ENCODE measurements around the gene KRT7. TPM values are rescaled to one million over a fixed set of nuclear protein-coding genes. Genes with fewer than 3 reads are reported as not detected.

The KRT7 gene
- total and polyA plus RNA-seq, 3 experiments from 2014 or later, result 3.2 to 5.6 TPM; not detected in 1

- no peak overlapping the region for H3K4me3 ChIP-seq (ENCODE audit: low read length)
- peaks cover 3% of the 10 kb centered on the region for H3K27me3 ChIP-seq (ENCODE audit: insufficient read depth, low read length, poor library complexity, severe bottlenecking)
- Mint-ChIP-seq H3K27me3 (peaks cover 17 to 45% of the 10 kb centered on the region in 2 donors), H3K4me3 (no peak overlapping the region), H3K4me1 (peaks cover 11 to 29% (median 13%) of the 10 kb centered on the region in 3 donors), H3K9me3 (no peaks in the 10 kb centered on the region), H3K36me3 (no peaks in the 10 kb centered on the region), H3K27ac (peak overlapping the region in 2 of 8 donors; percentile 25 to 59)
- POLR2A ChIA-PET, result no interaction called here
- no peaks in the 10 kb centered on the region for H3K36me3 ChIP-seq (ENCODE audit: insufficient read depth, low read length)
- DNase-seq, result no peak
- peaks cover 14% of the 10 kb centered on the region for H3K4me1 ChIP-seq (ENCODE audit: insufficient read depth, low read length)
- no peak overlapping the region for H3K27ac ChIP-seq (ENCODE audit: low read depth, low read length)
- no peaks in the 10 kb centered on the region for H3K9me3 ChIP-seq (ENCODE audit: low read length)
- CTCF ChIA-PET, result no interaction called here
Observed at GRCh38 chr12:52245962-52246569, 13.0 kb downstream of the KRT7 start.

DNA sequence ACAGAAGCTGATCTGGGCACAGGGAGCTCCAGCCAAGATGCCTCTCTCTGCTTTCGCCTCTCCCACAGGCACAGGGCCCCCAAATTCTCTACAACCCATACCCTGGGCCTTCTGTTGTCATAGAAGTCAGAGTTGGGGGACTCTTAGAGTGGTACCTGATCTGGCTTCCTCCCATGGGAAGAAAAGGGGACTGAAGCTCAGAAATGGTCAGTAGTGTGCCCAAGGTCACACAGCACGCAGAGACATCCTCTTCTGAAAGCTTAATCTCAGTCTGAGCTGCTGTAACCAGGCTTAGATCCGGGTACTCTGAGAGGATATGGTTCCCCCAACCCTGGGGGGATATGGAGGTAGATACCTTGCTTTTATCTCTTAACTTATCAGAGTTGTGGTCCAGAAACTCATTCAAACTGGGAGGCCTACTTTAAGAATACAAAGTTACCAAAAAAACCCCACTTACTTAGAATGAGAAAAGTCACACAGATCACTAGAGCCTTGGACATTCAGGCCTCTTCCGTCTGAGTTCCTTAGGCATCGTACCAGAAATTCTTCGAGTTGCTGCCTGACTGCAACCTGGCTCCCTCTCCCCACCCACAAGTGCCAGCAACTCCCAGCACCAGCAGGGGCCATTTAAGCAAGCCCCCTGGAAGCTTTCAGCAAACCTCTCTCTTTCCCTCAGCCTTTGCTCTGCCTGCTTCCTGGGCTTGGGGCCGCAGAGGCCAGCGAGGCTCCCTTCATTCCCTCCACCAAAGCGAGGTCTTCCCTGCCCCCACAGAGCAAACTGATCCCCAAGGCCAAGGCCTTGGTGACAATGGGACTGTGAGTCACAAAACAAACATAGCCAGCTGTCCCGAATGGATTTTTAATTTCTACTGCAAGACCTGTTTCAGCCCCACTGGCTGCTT, 13.9 kb downstream of the KRT7 start:
- Mint-ChIP-seq H3K36me3 (no peaks in the 10 kb centered on the region), H3K9me3 (no peaks in the 10 kb centered on the region), H3K4me1 (peaks cover 14 to 38% (median 22%) of the 10 kb centered on the region in 3 donors), H3K27me3 (peaks cover 17 to 49% of the 10 kb centered on the region in 2 donors), H3K4me3 (no peak overlapping the region), H3K27ac (peak overlapping the region in 1 of 8 donors; percentile 81)
- Histone ChIP-seq H3K27ac (ENCODE audit: low read depth, low read length) (no peak overlapping the region), H3K27me3 (ENCODE audit: insufficient read depth, low read length, poor library complexity, severe bottlenecking) (peaks cover 3% of the 10 kb centered on the region), H3K4me3 (ENCODE audit: low read length) (no peak overlapping the region), H3K9me3 (ENCODE audit: low read length) (no peaks in the 10 kb centered on the region), H3K4me1 (ENCODE audit: insufficient read depth, low read length) (peaks cover 14% of the 10 kb centered on the region), H3K36me3 (ENCODE audit: insufficient read depth, low read length) (no peaks in the 10 kb centered on the region)
- no peak for DNase-seq
- CTCF ChIA-PET, result no interaction called here
- POLR2A ChIA-PET, result no interaction called here

GRCh38 chr12:52247622-52248540, 14.8 kb downstream of the KRT7 start:
- no peaks in the 10 kb centered on the region for H3K36me3 Mint-ChIP-seq

GRCh38 chr12:52248541-52249461, 15.8 kb downstream of the KRT7 start:
- H3K27ac ChIP-seq (ENCODE audit: low read depth, low read length), result no peak overlapping the region
- Mint-ChIP-seq H3K9me3 (no peaks in the 10 kb centered on the region), H3K4me3 (peak overlapping the region in 1 of 7 donors; percentile 70), H3K27me3 (peaks cover 21 to 44% of the 10 kb centered on the region in 2 donors), H3K27ac (peak overlapping the region in 1 of 8 donors; percentile 41), H3K4me1 (peaks cover 11 to 33% (median 18%) of the 10 kb centered on the region in 3 donors), H3K36me3 (no peaks in the 10 kb centered on the region)
- peaks cover 3% of the 10 kb centered on the region for H3K27me3 ChIP-seq (ENCODE audit: insufficient read depth, low read length, poor library complexity, severe bottlenecking)
- H3K4me1 ChIP-seq (ENCODE audit: insufficient read depth, low read length), result peaks cover 6% of the 10 kb centered on the region
- no peaks in the 10 kb centered on the region for H3K36me3 ChIP-seq (ENCODE audit: insufficient read depth, low read length)
- no peak for DNase-seq
- H3K9me3 ChIP-seq (ENCODE audit: low read length), result no peaks in the 10 kb centered on the region
- POLR2A ChIA-PET, result no interaction called here
- no peak overlapping the region for H3K4me3 ChIP-seq (ENCODE audit: low read length)
- CTCF ChIA-PET, result interaction anchor here (1.5 kb wide), 1 partner anchor 30 kb away, joined by 3 read pairs; no protein-coding TSS in a partner anchor

More at GRCh38 chr12:52247622-52248540, 14.8 kb downstream of the KRT7 start:
- Histone ChIP-seq H3K9me3 (ENCODE audit: low read length) (no peaks in the 10 kb centered on the region), H3K27me3 (ENCODE audit: insufficient read depth, low read length, poor library complexity, severe bottlenecking) (peaks cover 3% of the 10 kb centered on the region), H3K4me1 (ENCODE audit: insufficient read depth, low read length) (peaks cover 14% of the 10 kb centered on the region), H3K36me3 (ENCODE audit: insufficient read depth, low read length) (no peaks in the 10 kb centered on the region), H3K4me3 (ENCODE audit: low read length) (no peak overlapping the region), H3K27ac (ENCODE audit: low read depth, low read length) (no peak overlapping the region)
- ChIA-PET POLR2A (no interaction called here), CTCF (no interaction called here)
- H3K27ac Mint-ChIP-seq, result peak overlapping the region in 1 of 8 donors; percentile 81
- H3K27me3 Mint-ChIP-seq, result peaks cover 21 to 49% of the 10 kb centered on the region in 2 donors
- DNase-seq, result no peak
- no peak overlapping the region for H3K4me3 Mint-ChIP-seq
- no peaks in the 10 kb centered on the region for H3K9me3 Mint-ChIP-seq
- H3K4me1 Mint-ChIP-seq, result peaks cover 14 to 40% (median 23%) of the 10 kb centered on the region in 3 donors

- no peak for DNase-seq
- CTCF ChIA-PET, result interaction anchor here (1.5 kb wide), 1 partner anchor 30 kb away, joined by 3 read pairs; no protein-coding TSS in a partner anchor
- Histone ChIP-seq H3K9me3 (ENCODE audit: low read length) (no peaks in the 10 kb centered on the region), H3K27ac (ENCODE audit: low read depth, low read length) (no peak overlapping the region), H3K27me3 (ENCODE audit: insufficient read depth, low read length, poor library complexity, severe bottlenecking) (peaks cover 3% of the 10 kb centered on the region), H3K36me3 (ENCODE audit: insufficient read depth, low read length) (no peaks in the 10 kb centered on the region), H3K4me1 (ENCODE audit: insufficient read depth, low read length) (no peaks in the 10 kb centered on the region), H3K4me3 (ENCODE audit: low read length) (no peak overlapping the region)
- POLR2A ChIA-PET, result no interaction called here
- Mint-ChIP-seq H3K4me3 (peak overlapping the region in 1 of 7 donors; percentile 70), H3K4me1 (peaks cover 4 to 25% (median 11%) of the 10 kb centered on the region in 3 donors), H3K36me3 (no peaks in the 10 kb centered on the region), H3K27ac (peak overlapping the region in 1 of 8 donors; percentile 41), H3K27me3 (peaks cover 27 to 45% of the 10 kb centered on the region in 2 donors), H3K9me3 (no peaks in the 10 kb centered on the region)
Observed at GRCh38 chr12:52249511-52250047, 16.5 kb downstream of the KRT7 start.

DNA sequence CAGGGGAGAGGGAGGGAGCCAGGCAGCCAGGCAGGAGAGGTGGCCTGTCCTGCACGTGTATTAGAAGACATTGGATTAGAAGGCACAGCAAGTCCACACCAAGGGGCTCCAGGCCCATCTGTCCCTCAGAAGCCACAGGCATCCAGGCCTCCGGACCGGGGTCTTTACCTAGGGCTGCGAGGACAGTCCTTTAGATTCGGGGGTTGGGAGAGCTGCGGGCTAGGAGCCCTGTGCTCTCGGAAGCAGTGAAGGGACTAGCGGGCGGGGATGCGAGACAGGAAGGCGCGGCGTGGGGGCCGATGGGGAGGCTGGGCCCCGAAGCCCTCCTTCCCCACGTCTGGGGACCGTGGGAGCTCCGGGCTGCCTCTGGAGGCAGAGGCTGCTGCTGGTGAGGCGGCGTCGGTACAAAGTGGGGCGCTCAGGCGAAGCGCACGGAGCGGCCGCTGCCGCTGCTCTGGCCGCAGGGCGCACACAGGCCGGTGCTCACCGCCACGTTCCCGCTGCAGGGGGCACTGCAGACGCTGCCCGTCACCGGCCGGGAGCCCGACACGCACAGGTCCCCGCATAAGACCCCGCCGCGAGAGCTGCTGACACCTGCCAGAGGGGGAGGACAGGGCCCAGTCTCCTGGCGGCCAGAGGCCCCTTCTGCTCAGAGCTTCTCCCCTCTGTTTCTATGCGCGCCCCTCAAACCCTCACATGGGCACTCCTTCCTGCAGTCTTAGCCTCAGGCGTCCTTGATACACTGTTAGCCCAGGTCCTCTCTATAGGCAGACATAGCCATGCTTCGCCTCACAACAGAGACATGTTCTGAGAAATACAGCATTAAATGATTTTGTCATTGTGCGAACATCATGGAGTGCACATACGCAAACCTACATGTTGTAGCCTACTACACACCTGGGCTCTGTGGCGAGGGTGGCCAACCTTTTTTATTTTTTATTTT, 17.3 kb downstream of the KRT7 start:
- H3K9me3 ChIP-seq (ENCODE audit: low read length), result no peaks in the 10 kb centered on the region
- Mint-ChIP-seq H3K27ac (peak overlapping the region in 1 of 8 donors; percentile 3), H3K4me3 (no peak overlapping the region), H3K36me3 (no peaks in the 10 kb centered on the region), H3K27me3 (peaks cover 34 to 52% of the 10 kb centered on the region in 2 donors), H3K4me1 (peaks cover 4 to 25% (median 11%) of the 10 kb centered on the region in 3 donors), H3K9me3 (no peaks in the 10 kb centered on the region)
- no peaks in the 10 kb centered on the region for H3K4me1 ChIP-seq (ENCODE audit: insufficient read depth, low read length)
- DNase-seq, result no peak
- H3K27me3 ChIP-seq (ENCODE audit: insufficient read depth, low read length, poor library complexity, severe bottlenecking), result peaks cover 3% of the 10 kb centered on the region
- ChIA-PET POLR2A (no interaction called here), CTCF (interaction anchor here (1.5 kb wide), 1 partner anchor 29 kb away, joined by 3 read pairs; no protein-coding TSS in a partner anchor)
- no peak overlapping the region for H3K4me3 ChIP-seq (ENCODE audit: low read length)
- H3K36me3 ChIP-seq (ENCODE audit: insufficient read depth, low read length), result no peaks in the 10 kb centered on the region
- no peak overlapping the region for H3K27ac ChIP-seq (ENCODE audit: low read depth, low read length)
